ENCODE results near the gene NFATC3. TPM values are rescaled to one million over a fixed set of nuclear protein-coding genes. Genes with fewer than 3 reads are reported as not detected.

NFATC3 gene
- total RNA-seq, 1 experiment from 2014 or later: 12.1 TPM

DNA sequence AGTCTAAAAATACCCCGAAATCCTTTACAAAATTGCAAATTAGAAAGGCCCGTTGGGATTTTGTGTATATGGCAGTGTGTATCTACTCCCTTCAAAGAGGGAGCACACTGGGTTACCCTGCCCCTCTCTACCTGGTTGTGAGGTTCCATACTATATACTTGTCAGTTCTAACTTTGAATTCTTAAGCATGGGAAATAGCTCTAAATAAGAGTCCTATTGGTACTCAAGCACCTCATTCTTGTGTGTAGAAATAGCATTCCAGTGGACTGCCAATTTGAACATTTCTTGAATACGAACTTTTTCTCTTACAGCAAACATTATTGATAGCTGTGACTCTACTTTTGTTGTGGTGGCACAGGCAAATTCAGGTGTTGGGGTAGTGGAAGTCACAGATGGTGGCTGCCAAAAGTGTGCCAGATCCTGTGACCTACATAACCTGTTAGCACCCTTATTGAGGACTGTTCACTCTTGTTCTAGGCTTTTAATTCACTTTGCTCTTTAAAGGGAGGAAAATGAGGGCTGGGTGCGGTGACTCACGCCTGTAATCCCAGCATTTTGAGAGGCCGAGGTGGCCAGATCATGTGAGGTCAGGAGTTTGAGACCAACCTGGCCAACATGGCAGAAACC is 134.7 kb downstream of the NFATC3 start:
- ATAC-seq: no peak
- H3F3A ChIP-seq (ENCODE audit: low read length, unreplicated experiment): no peaks in the 10 kb centered on the region
- no peak overlapping the region for H3K9ac ChIP-seq (ENCODE audit: low read length)
- no peak overlapping the region for H3K27ac ChIP-seq (ENCODE audit: low read length)
- BruUV-seq (replicated peaks): no TSS peak
- ChIA-PET CTCF (no interaction called here), POLR2A (ENCODE audit: unreplicated experiment) (no interaction called here)
- no peaks in the 10 kb centered on the region for H3K4me1 ChIP-seq (ENCODE audit: insufficient read depth, low read length)
- H2AFZ ChIP-seq (ENCODE audit: low read length): no peak overlapping the region
- no peaks in the 10 kb centered on the region for H3K9me3 ChIP-seq (ENCODE audit: low read length)
- no peak for DNase-seq
- H3K36me3 ChIP-seq (ENCODE audit: low read depth, low read length): no peaks in the 10 kb centered on the region
- H3K4me2 ChIP-seq (ENCODE audit: low read length): no peak overlapping the region
- TF ChIP-seq EZH2phosphoT487 (IDR thresholded peaks at IDR 0.05; ENCODE audit: borderline replicate concordance, low read length) (no peak), EZH2 (IDR thresholded peaks at IDR 0.05; ENCODE audit: low read length, unreplicated experiment) (no peak)
- TF ChIP-seq, protein P1, sequence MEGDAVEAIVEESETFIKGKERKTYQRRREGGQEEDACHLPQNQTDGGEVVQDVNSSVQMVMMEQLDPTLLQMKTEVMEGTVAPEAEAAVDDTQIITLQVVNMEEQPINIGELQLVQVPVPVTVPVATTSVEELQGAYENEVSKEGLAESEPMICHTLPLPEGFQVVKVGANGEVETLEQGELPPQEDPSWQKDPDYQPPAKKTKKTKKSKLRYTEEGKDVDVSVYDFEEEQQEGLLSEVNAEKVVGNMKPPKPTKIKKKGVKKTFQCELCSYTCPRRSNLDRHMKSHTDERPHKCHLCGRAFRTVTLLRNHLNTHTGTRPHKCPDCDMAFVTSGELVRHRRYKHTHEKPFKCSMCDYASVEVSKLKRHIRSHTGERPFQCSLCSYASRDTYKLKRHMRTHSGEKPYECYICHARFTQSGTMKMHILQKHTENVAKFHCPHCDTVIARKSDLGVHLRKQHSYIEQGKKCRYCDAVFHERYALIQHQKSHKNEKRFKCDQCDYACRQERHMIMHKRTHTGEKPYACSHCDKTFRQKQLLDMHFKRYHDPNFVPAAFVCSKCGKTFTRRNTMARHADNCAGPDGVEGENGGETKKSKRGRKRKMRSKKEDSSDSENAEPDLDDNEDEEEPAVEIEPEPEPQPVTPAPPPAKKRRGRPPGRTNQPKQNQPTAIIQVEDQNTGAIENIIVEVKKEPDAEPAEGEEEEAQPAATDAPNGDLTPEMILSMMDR (conservative IDR thresholded peaks at IDR 0.05; ENCODE audit: low read depth, low read length): no peak
- no peaks in the 10 kb centered on the region for H4K20me1 ChIP-seq (ENCODE audit: low read length)
- H3K9me2 ChIP-seq (replicated peaks; ENCODE audit: low read length): no peaks in the 10 kb centered on the region
- no peaks in the 10 kb centered on the region for H3K79me2 ChIP-seq (ENCODE audit: low read length)
- H3K4me3 ChIP-seq (ENCODE audit: low read length): no peak overlapping the region
- H3K27me3 ChIP-seq (ENCODE audit: low read length): no peaks in the 10 kb centered on the region
- intact Hi-C loops (cut with micrococcal nuclease): no loop called here

DNA sequence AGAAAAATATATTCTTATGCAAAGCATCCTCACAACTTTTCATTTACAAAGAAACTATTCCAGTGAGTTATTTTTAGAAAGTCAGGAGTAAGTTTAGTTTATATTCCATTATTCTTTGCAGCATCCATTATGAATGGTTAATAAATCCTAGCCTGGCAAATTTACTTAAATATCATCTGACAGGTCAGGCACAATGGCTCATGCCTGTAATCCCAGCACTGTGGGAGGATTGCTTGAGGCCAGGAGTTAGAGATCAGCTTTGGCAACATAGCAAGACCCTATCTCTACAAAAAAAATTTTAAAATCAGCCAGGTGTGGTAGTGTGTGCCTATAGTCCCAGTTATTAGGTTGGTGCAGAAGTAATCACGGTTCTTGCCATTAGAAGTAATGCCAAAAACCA is 137.9 kb downstream of the NFATC3 start:
- ChIA-PET CTCF (no interaction called here), POLR2A (ENCODE audit: unreplicated experiment) (no interaction called here)
- intact Hi-C loops (cut with micrococcal nuclease): no loop called here

DNA sequence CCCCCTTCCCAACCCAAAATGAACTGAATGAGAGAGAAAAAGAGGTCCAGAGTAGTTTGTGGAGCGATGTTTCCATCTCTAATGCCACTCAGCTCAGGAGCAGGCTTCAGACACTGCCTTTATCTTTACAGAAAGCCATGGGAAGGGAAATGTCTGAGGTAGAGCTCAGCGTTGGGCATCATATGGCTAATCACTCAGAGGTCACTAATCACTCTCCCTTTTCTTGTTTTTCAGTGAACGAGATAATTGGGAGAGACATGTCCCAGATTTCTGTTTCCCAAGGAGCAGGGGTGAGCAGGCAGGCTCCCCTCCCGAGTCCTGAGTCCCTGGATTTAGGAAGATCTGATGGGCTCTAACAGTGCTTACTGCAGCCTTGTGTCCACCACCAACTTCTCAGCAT is 140.9 kb downstream of the NFATC3 start:
- intact Hi-C loops (cut with micrococcal nuclease): no loop called here
- Histone ChIP-seq H3K9ac (ENCODE audit: low read length) (no peak overlapping the region), H3K79me2 (ENCODE audit: low read length) (0 out of 2 replicates have a peak, but pooled peaks cover 7% of the 10 kb centered on the region), H3K36me3 (ENCODE audit: low read depth, low read length) (peaks cover 17% of the 10 kb centered on the region), H3K4me1 (ENCODE audit: insufficient read depth, low read length) (no peaks in the 10 kb centered on the region), H2AFZ (ENCODE audit: low read length) (no peak overlapping the region), H3K4me3 (ENCODE audit: low read length) (no peak overlapping the region), H3K9me3 (ENCODE audit: low read length) (no peaks in the 10 kb centered on the region), H3K27ac (ENCODE audit: low read length) (no peak overlapping the region), H3F3A (ENCODE audit: low read length, unreplicated experiment) (no peaks in the 10 kb centered on the region), H3K4me2 (ENCODE audit: low read length) (no peak overlapping the region), H3K9me2 (replicated peaks; ENCODE audit: low read length) (no peaks in the 10 kb centered on the region), H3K27me3 (ENCODE audit: low read length) (no peaks in the 10 kb centered on the region), H4K20me1 (ENCODE audit: low read length) (peaks cover 14% of the 10 kb centered on the region; the same call in 1 of the 2 replicates)
- ChIA-PET CTCF (no interaction called here), POLR2A (ENCODE audit: unreplicated experiment) (no interaction called here)
- DNase-seq (no peak), ATAC-seq (no peak)
- no peak for TF ChIP-seq EZH2 (IDR thresholded peaks at IDR 0.05; ENCODE audit: low read length, unreplicated experiment)
- TF ChIP-seq, protein P1 (conservative IDR thresholded peaks at IDR 0.05; ENCODE audit: low read depth, low read length): no peak
- no peak for TF ChIP-seq EZH2phosphoT487 (IDR thresholded peaks at IDR 0.05; ENCODE audit: borderline replicate concordance, low read length)
- BruUV-seq (replicated peaks): no TSS peak

More for the DNA sequence above, 137.9 kb downstream of the NFATC3 start:
- H3K4me2 ChIP-seq (ENCODE audit: low read length): no peak overlapping the region
- BruUV-seq (replicated peaks): no TSS peak
- DNase-seq (no peak), ATAC-seq (no peak)
- H3K79me2 ChIP-seq (ENCODE audit: low read length): no peaks in the 10 kb centered on the region
- no peak overlapping the region for H3K27ac ChIP-seq (ENCODE audit: low read length)
- no peaks in the 10 kb centered on the region for H3K4me1 ChIP-seq (ENCODE audit: insufficient read depth, low read length)
- H2AFZ ChIP-seq (ENCODE audit: low read length): no peak overlapping the region
- TF ChIP-seq, protein P1 (conservative IDR thresholded peaks at IDR 0.05; ENCODE audit: low read depth, low read length): no peak
- no peak for TF ChIP-seq EZH2 (IDR thresholded peaks at IDR 0.05; ENCODE audit: low read length, unreplicated experiment)
- no peak for TF ChIP-seq EZH2phosphoT487 (IDR thresholded peaks at IDR 0.05; ENCODE audit: borderline replicate concordance, low read length)
- no peaks in the 10 kb centered on the region for H3K27me3 ChIP-seq (ENCODE audit: low read length)
- no peak overlapping the region for H3K9ac ChIP-seq (ENCODE audit: low read length)
- no peaks in the 10 kb centered on the region for H3F3A ChIP-seq (ENCODE audit: low read length, unreplicated experiment)
- no peak overlapping the region for H3K4me3 ChIP-seq (ENCODE audit: low read length)
- no peaks in the 10 kb centered on the region for H3K9me2 ChIP-seq (replicated peaks; ENCODE audit: low read length)
- no peaks in the 10 kb centered on the region for H3K9me3 ChIP-seq (ENCODE audit: low read length)
- no peaks in the 10 kb centered on the region for H4K20me1 ChIP-seq (ENCODE audit: low read length)
- no peaks in the 10 kb centered on the region for H3K36me3 ChIP-seq (ENCODE audit: low read depth, low read length)

Measured in PC-3 (cell line).